K562 (cell line): ENCODE measurements around the gene HOXA13. TPM values are rescaled to one million over a fixed set of nuclear protein-coding genes. Genes with fewer than 3 reads are reported as not detected.

Experiments
- ATAC-seq: fragments of 200-7000 bp; cut with Tn5 transposase; 3 replicates; pipeline ENCODE4 v1.9.1; 2020; ENCODE audit warnings: moderate library complexity
- Bru-seq: library from RNA; stranded (reverse); fragments of 400-500 nt; gene quantifications from one replicate; lab custom pipeline; 2021; lab: Mats Ljungman, UMichigan
- BruChase-seq, 2 experiments: library from RNA; stranded (reverse); fragments of 400-500 nt; gene quantifications; one replicate each; lab custom pipeline; 2021; lab: Mats Ljungman, UMichigan
- BruUV-seq: library from RNA; stranded (reverse); fragments of 400-500 nt; replicated peaks from 2 replicates; lab custom pipeline; 2021; lab: Mats Ljungman, UMichigan
- CTCF ChIA-PET: fragments of 300-600 bp; formaldehyde crosslinking; extraction: SDS; loops from one replicate; lab custom pipeline; 2021; ENCODE audit warnings: low intra/inter-chr PET ratio; lab: Yijun Ruan, JAX
- POLR2A ChIA-PET: fragments of 300-600, 350-650 bp; sonication (Branson Sonifier 250); formaldehyde crosslinking; extraction: SDS; loops from one replicate; lab custom pipeline; 2021; ENCODE audit warnings: antibody characterized with exemption, inconsistent platforms; lab: Yijun Ruan, JAX
- DNase-seq, 4 experiments: peaks; one replicate each; pipeline versions ENCODE4 v3.0.0 to v3.0.0-alpha.2; 2011 to 2018; ENCODE audit warnings: low spot score in 3 of 4, mixed read lengths in 3 of 4; ENCODE audit errors: extremely low read depth in 1 of 4
- FAIRE-seq: peaks from 2 replicates; lab custom pipeline; 2011; peaks lifted over from hg19 to GRCh38; lab: Jason Lieb, UNC
- H2AFZ ChIP-seq: 2 replicates; pipeline ENCODE4 v1.6.0; 2011; ENCODE audit warnings: low read depth, low read length, control low read depth, inconsistent platforms
- H3K27ac ChIP-seq: fragments of 200-600 bp; 3 replicates; pipeline ENCODE4 v1.8.0; 2011; ENCODE audit warnings: low read depth, mild to moderate bottlenecking, control low read depth, inconsistent platforms, low read length, moderate library complexity, mixed read lengths; ENCODE audit errors: extremely low read depth
- H3K27me3 ChIP-seq, 2 experiments: fragments of 300-600 bp in 1 of 2; 2 replicates in 1 of 2; 3 replicates in 1 of 2; pipeline versions ENCODE4 v1.6.0 to v1.8.0; 2011; ENCODE audit warnings: inconsistent platforms in 2 of 2, low read length in 2 of 2, mild to moderate bottlenecking in 1 of 2, mixed read lengths in 1 of 2, moderate library complexity in 1 of 2; ENCODE audit not compliant: control insufficient read depth in 2 of 2, insufficient read depth in 2 of 2
- H3K36me3 ChIP-seq: fragments of 300-600 bp; 3 replicates; pipeline ENCODE4 v1.8.0; 2011; ENCODE audit warnings: mild to moderate bottlenecking, low read length, inconsistent platforms; ENCODE audit not compliant: control insufficient read depth, insufficient read depth
- H3K4me1 ChIP-seq, 2 experiments: fragments of 200-600 bp in 1 of 2; replicated peaks in 1 of 2; 2 replicates in 1 of 2; 3 replicates in 1 of 2; pipeline versions ENCODE4 v1.5.1 to v1.8.0; 2011; ENCODE audit warnings: inconsistent platforms in 2 of 2, low read length in 2 of 2, mild to moderate bottlenecking in 1 of 2, mixed read lengths in 1 of 2, moderate library complexity in 1 of 2; ENCODE audit not compliant: control insufficient read depth in 2 of 2, insufficient read depth in 2 of 2
- H3K4me2 ChIP-seq: 2 replicates; pipeline ENCODE4 v1.6.1; 2011; ENCODE audit warnings: low read length, control low read depth, inconsistent platforms, mixed read lengths; ENCODE audit not compliant: insufficient read depth
- H3K4me3 ChIP-seq: fragments of 200-600 bp; sonication (generic), shearing (Covaris generic); 2 replicates; pipeline ENCODE4 v1.5.1; 2016; ENCODE audit warnings: control low read depth, inconsistent platforms
- H3K79me2 ChIP-seq: fragments of 200-600 bp; 3 replicates; pipeline ENCODE4 v1.8.0; 2011; ENCODE audit warnings: low read length, inconsistent platforms; ENCODE audit not compliant: control insufficient read depth, insufficient read depth
- H3K9ac ChIP-seq, 2 experiments: 2 replicates each; pipeline versions ENCODE4 v1.6.0 to v1.6.1; 2011; ENCODE audit warnings: low read depth in 2 of 2, low read length in 2 of 2, control low read depth in 1 of 2, inconsistent platforms in 1 of 2, mild to moderate bottlenecking in 1 of 2, mixed read lengths in 1 of 2; ENCODE audit not compliant: insufficient read depth in 1 of 2
- H3K9me1 ChIP-seq: one replicate; pipeline ENCODE4 v1.6.0; 2011; ENCODE audit warnings: inconsistent platforms, mild to moderate bottlenecking, low read length, moderate library complexity; ENCODE audit not compliant: control insufficient read depth, insufficient read depth
- H3K9me3 ChIP-seq: replicated peaks from 2 replicates; pipeline ENCODE4 v1.5.1; 2011; ENCODE audit warnings: low read depth, low read length, inconsistent platforms; ENCODE audit not compliant: control insufficient read depth, insufficient read depth
- H4K20me1 ChIP-seq: replicated peaks from 2 replicates; pipeline ENCODE4 v1.6.1; 2011; ENCODE audit warnings: low read length, inconsistent platforms, mixed read lengths; ENCODE audit not compliant: control insufficient read depth, insufficient read depth
- BRD4 ChIP-seq: fragments of 200-600 bp; sonication (generic); IDR thresholded peaks from 2 replicates; pipeline ENCODE4 v1.6.1; 2017; ENCODE audit warnings: inconsistent platforms
- CCNT2 ChIP-seq: IDR thresholded peaks from 2 replicates; pipeline ENCODE4 v1.6.1; 2011; ENCODE audit warnings: borderline replicate concordance, low read depth, mild to moderate bottlenecking, moderate library complexity, mixed read lengths, low read length; ENCODE audit not compliant: insufficient read length; ENCODE audit errors: extremely low read depth
- KLF6 ChIP-seq: fragments of 250-450 bp; sonication (Bioruptor Pico); IDR thresholded peaks from 2 replicates; pipeline ENCODE4 v1.4.0; 2020; ENCODE audit warnings: mild to moderate bottlenecking, moderate library complexity, borderline replicate concordance
- MAFG ChIP-seq: fragments of 450-650 bp; conservative IDR thresholded peaks from 2 replicates; pipeline ENCODE4 v1.6.1; 2016; ENCODE audit warnings: missing genetic modification characterization, missing compliant biosample characterization
- MCM2 ChIP-seq: fragments of 450-650 bp; IDR thresholded peaks from 2 replicates; pipeline ENCODE4 v1.6.1; 2017; ENCODE audit warnings: low read depth, mild to moderate bottlenecking
- NEUROD1 ChIP-seq: fragments of 150-350 bp; IDR thresholded peaks from 2 replicates; pipeline ENCODE4 v1.6.1; 2014; ENCODE audit warnings: borderline replicate concordance, low read length, low read depth; ENCODE audit not compliant: partially characterized antibody
- RBM14 ChIP-seq: fragments of 200-400 bp; formaldehyde crosslinking; IDR thresholded peaks from 2 replicates; pipeline ENCODE4 v1.6.1; 2018; ENCODE audit warnings: low read depth, mild to moderate bottlenecking, low read length, moderate library complexity, borderline replicate concordance; ENCODE audit not compliant: insufficient read depth
- SMC3 ChIP-seq: conservative IDR thresholded peaks from 2 replicates; pipeline ENCODE4 v1.6.1; 2011; ENCODE audit warnings: low read depth, low read length, improper control_type of control experiment; ENCODE audit not compliant: insufficient read depth
- TAF1 ChIP-seq: IDR thresholded peaks from 2 replicates; pipeline ENCODE4 v1.6.1; 2011; ENCODE audit warnings: mild to moderate bottlenecking, low read length, moderate library complexity; ENCODE audit not compliant: insufficient read depth, control insufficient read depth, severe bottlenecking; ENCODE audit errors: extremely low read depth
- THAP7 ChIP-seq: fragments of 250-450 bp; sonication (Bioruptor Pico); IDR thresholded peaks from 2 replicates; pipeline ENCODE4 v1.5.0; 2021
- THRA ChIP-seq: fragments of 450-650 bp; IDR thresholded peaks from 2 replicates; pipeline ENCODE4 v1.6.1; 2017; ENCODE audit warnings: mild to moderate bottlenecking, moderate library complexity
- ZNF140 ChIP-seq: fragments of 250-450 bp; sonication (Bioruptor Pico); IDR thresholded peaks from 2 replicates; pipeline ENCODE4 v1.8.0; 2021; ENCODE audit warnings: moderate library complexity, mild to moderate bottlenecking, inconsistent platforms
- ZNF785 ChIP-seq: fragments of 250-450 bp; sonication (Bioruptor Pico); IDR thresholded peaks from 2 replicates; pipeline ENCODE4 v1.4.0; 2020; ENCODE audit warnings: mild to moderate bottlenecking
- WGBS: fragments of 100-300 bp; shearing (Covaris generic); methylation state at CpG from one replicate; pipeline ENCODE4 v1.1.6; 2016; ENCODE audit warnings: low coverage, mixed read lengths; ENCODE audit not compliant: insufficient coverage; ENCODE audit errors: missing lambda C conversion rate; 5-methylcytosine and 5-hydroxymethylcytosine counted together
- in situ Hi-C: fragments of 300-500 bp; cut with MboI; formaldehyde crosslinking; loops from 4 replicates; pipeline ENCODE4 v1.15.0; 2018; ENCODE audit warnings: inconsistent platforms, mixed read lengths
- intact Hi-C: fragments of 100-400 bp; cut with micrococcal nuclease; formaldehyde crosslinking; loops from 2 replicates; pipeline ENCODE4 v1.14.2; 2022
- long read RNA-seq, 3 experiments: library from polyadenylated mRNA in 2 of 3; library from RNA in 1 of 3; unstranded in 2 of 3; stranded (forward) in 1 of 3; transcript quantifications; one replicate each; pipeline ENCODE4 v2.0.0, GENCODE V29; 2019 to 2022
- polyA minus RNA-seq, 3 experiments: library from RNA; depleted of rRNA, polyadenylated mRNA; stranded (reverse); fragments of >200 nt; gene quantifications; 2 replicates each; pipeline ENCODE4 v1.2.3, GENCODE V29; 2011
- polyA plus RNA-seq, 8 experiments: library from polyadenylated mRNA; depleted of rRNA in 4 of 8; stranded (reverse) in 5 of 8; unstranded in 3 of 8; fragments of >200 nt; fragmentation: Nextera tagmentation in 2 of 8; fragmentation: Illumina TruSeq in 1 of 8; extraction: Ambion mirVana in 2 of 8; extraction: Trizol in 1 of 8; gene quantifications; 2 replicates each; pipeline versions ENCODE4 v1.2.1 to v1.2.3, GENCODE V29; 2011 to 2014; ENCODE audit warnings: inconsistent platforms in 1 of 8, missing spikeins in 1 of 8
- total RNA-seq, 7 experiments: library from RNA; depleted of rRNA in 6 of 7; stranded (reverse); fragments of >200 nt in 6 of 7; fragmentation: Illumina TruSeq in 2 of 7; extraction: Trizol in 2 of 7; gene quantifications; 2 replicates each; pipeline versions ENCODE4 v1.2.1 to v1.2.3, GENCODE V29; 2011 to 2021; ENCODE audit warnings: low replicate concordance in 1 of 7

The HOXA13 gene
- total RNA-seq (2011; cell fraction: chromatin; rRNA removed; ENCODE audit: low replicate concordance) = not detected in 2 replicates
- total RNA-seq (2011; cell fraction: nucleolus; rRNA removed) = not detected in 2 replicates
- not detected in 2 replicates for total RNA-seq (2011; cell fraction: nucleoplasm; rRNA removed)
- total RNA-seq (2014; rRNA removed) = not detected in 2 replicates
- total RNA-seq (2014; rRNA removed; fragmentation: Illumina TruSeq; extraction: Trizol) = not detected in 2 replicates
- not detected in 2 replicates for total RNA-seq (2015; rRNA removed; fragmentation: Illumina TruSeq; extraction: Trizol)
- total RNA-seq (2021) = not detected in 2 replicates
- not detected in 2 replicates for polyA plus RNA-seq (2011; rRNA removed)
- polyA plus RNA-seq (2011; cell fraction: cytosol; rRNA removed) = not detected in 2 replicates
- polyA plus RNA-seq (2011; cell fraction: nucleus; rRNA removed) = not detected in 2 replicates
- not detected in 2 replicates for polyA plus RNA-seq (2012)
- polyA plus RNA-seq (2014; fragmentation: Illumina TruSeq; extraction: Trizol) = not detected in 2 replicates
- polyA plus RNA-seq (2014; fragmentation: Nextera tagmentation; extraction: Ambion mirVana) = not detected
- not detected in 2 replicates for polyA plus RNA-seq (2014; rRNA removed)
- not detected in 2 replicates for polyA minus RNA-seq (2011; rRNA and poly(A)+ RNA removed)
- not detected in 2 replicates for polyA minus RNA-seq (2011; cell fraction: cytosol; rRNA and poly(A)+ RNA removed)
- polyA minus RNA-seq (2011; cell fraction: nucleus; rRNA and poly(A)+ RNA removed) = not detected in 2 replicates
- Bru-seq, nascent RNA = percentile 16 among the genes with signal in this experiment
- not detected for BruChase-seq, experiment 1, labeled RNA remaining after a 2-hour chase
- BruChase-seq, experiment 2, labeled RNA remaining after a 6-hour chase = percentile 21 among the genes with signal in this experiment
- long read RNA-seq, experiment 1 = 0 reads
- long read RNA-seq, experiment 2 = 0 reads
- long read RNA-seq, experiment 3 = 0 reads

- no peaks in the 10 kb centered on the region for H3K9me3 ChIP-seq
- WGBS = 10% methylated on average over 29 of the region's 99 CpGs
- FAIRE-seq (no peak), ATAC-seq (peak; percentile 63), DNase-seq (peak in 3 of 4 experiments; percentile 5 to 61 (median 55))
- POLR2A ChIA-PET = interaction anchor here (0.5 kb wide), 1 partner anchor 705 kb away, joined by 3 read pairs; no protein-coding TSS in a partner anchor
- peaks cover 0 to 13% of the 10 kb centered on the region in 2 experiments; a peak in 1 of 5 replicates for H3K4me1 ChIP-seq
- no peaks in the 10 kb centered on the region for H3K9me1 ChIP-seq
- in situ Hi-C loops = loop anchor here (5.0 to 10.0 kb wide), 4 partner anchors 375 to 817 kb away; no protein-coding TSS in a partner anchor
- no peak within 1 kb of the TSS for H2AFZ ChIP-seq
- H3K4me3 ChIP-seq = no peak within 1 kb of the TSS
- 0 out of 2 replicates have a peak, but pooled peaks cover 3% of the 10 kb centered on the region for H4K20me1 ChIP-seq
- BruUV-seq = no TSS peak
- peaks cover 40 to 60% of the 10 kb centered on the region in 2 experiments for H3K27me3 ChIP-seq
- H3K27ac ChIP-seq = no peak within 1 kb of the TSS
- H3K36me3 ChIP-seq = no peaks in the 10 kb centered on the region
- CTCF ChIA-PET = interaction anchor here (0.6 kb wide), 1 partner anchor 1492 kb away, joined by 3 read pairs; no protein-coding TSS in a partner anchor
- H3K4me2 ChIP-seq = no peak within 1 kb of the TSS
- H3K9ac ChIP-seq = no peak within 1 kb of the TSS
- H3K79me2 ChIP-seq = no peaks in the 10 kb centered on the region
- intact Hi-C loops = loop anchor here (5.0 kb wide), 2 partner anchors 377 to 572 kb away; no protein-coding TSS in a partner anchor
- no peak for TF ChIP-seq TAF1
- no peak for TF ChIP-seq ZNF140 (CRISPR knock-in tag)
- TF ChIP-seq ZNF785 (CRISPR knock-in tag) = no peak
- no peak for TF ChIP-seq BRD4
- no peak for TF ChIP-seq MAFG
- TF ChIP-seq THAP7 (CRISPR knock-in tag) = no peak
- no peak for TF ChIP-seq RBM14
- no peak for TF ChIP-seq KLF6 (CRISPR knock-in tag)
- TF ChIP-seq SMC3 = no peak
- TF ChIP-seq CCNT2 = no peak
- TF ChIP-seq THRA = no peak
- TF ChIP-seq MCM2 = no peak
- TF ChIP-seq NEUROD1 = no peak
These were observed at the start of gene HOXA13 for GRCh38 chr7:27199849-27200760. TSS of gene HOXA13 (minus strand) at chr7:27200091. CDS start at chr7:27200077, 14 bp downstream.
